SU-DHL-6 (cell line): ENCODE data around the gene OAS3.

ENCODE experiments used
- CTCF ChIP-seq: fragments of 200-600 bp; sonication (generic); IDR thresholded peaks from one replicate; pipeline ENCODE4 v1.5.1; 2017; ENCODE audit warnings: antibody characterized with exemption, mild to moderate bottlenecking, low read length, moderate library complexity; ENCODE audit not compliant: insufficient read depth, poor library complexity, severe bottlenecking
- EZH2phosphoT487 ChIP-seq: fragments of 200-600 bp; sonication (generic), shearing (Covaris generic); conservative IDR thresholded peaks from 2 replicates; pipeline ENCODE4 v1.6.1; 2018; ENCODE audit warnings: mild to moderate bottlenecking, antibody characterized with exemption, low read length, moderate library complexity, mixed read lengths

- TF ChIP-seq CTCF: no peak
- no peak for TF ChIP-seq EZH2phosphoT487
Measured at GRCh38 chr12:112974904-112975303, 36.6 kb downstream of the OAS3 start.
